Caco-2 (cell line): Measurements from ENCODE around the gene APOC4. TPM values are rescaled to one million over a fixed set of nuclear protein-coding genes. Genes with fewer than 3 reads are reported as not detected.

Experiments used
- BruUV-seq: library from RNA; stranded (reverse); fragments of 400-500 nt; replicated peaks from 2 replicates; lab custom pipeline; 2021; lab: Mats Ljungman, UMichigan
- CTCF ChIA-PET: fragments of 300-600 bp; sonication (Branson Sonifier 250); formaldehyde crosslinking; loops from one replicate; lab custom pipeline; 2022; ENCODE audit warnings: antibody characterized with exemption; lab: Charles Lee
- POLR2A ChIA-PET: fragments of 300-600 bp; sonication (Branson Sonifier 250); formaldehyde crosslinking; loops from one replicate; lab custom pipeline; 2022; ENCODE audit warnings: antibody characterized with exemption; lab: Charles Lee
- DNase-seq, 2 experiments: peaks; one replicate each; pipeline versions ENCODE4 v3.0.0 to v3.0.0-alpha.2; 2020 to 2022
- H3K27me3 ChIP-seq: replicated peaks from 2 replicates; pipeline ENCODE4 v1.6.0; 2011; ENCODE audit warnings: low read length; ENCODE audit not compliant: control insufficient read depth, insufficient read depth
- H3K36me3 ChIP-seq: 2 replicates; pipeline ENCODE4 v1.5.1; 2011; ENCODE audit warnings: low read length; ENCODE audit not compliant: control insufficient read depth, insufficient read depth
- H3K4me1 ChIP-seq: fragments of 250-450 bp; sonication (Bioruptor Pico); 2 replicates; pipeline ENCODE4 v1.5.1; 2020; ENCODE audit warnings: mild to moderate bottlenecking
- H3K4me3 ChIP-seq: 2 replicates; pipeline ENCODE4 v1.5.1; 2011; ENCODE audit warnings: low read depth, mild to moderate bottlenecking, control low read depth, low read length
- H3K9me3 ChIP-seq: fragments of 250-450 bp; sonication (Bioruptor Pico); 2 replicates; pipeline ENCODE4 v1.5.1; 2020; ENCODE audit warnings: mild to moderate bottlenecking, moderate library complexity
- H3K27ac Mint-ChIP-seq: one replicate; pipeline ENCODE4 v1.8.0; 2022; ENCODE audit warnings: mixed read lengths; ENCODE audit not compliant: unreplicated experiment
- H3K27me3 Mint-ChIP-seq: one replicate; pipeline ENCODE4 v1.8.0; 2022; ENCODE audit warnings: mixed read lengths; ENCODE audit not compliant: insufficient read depth, unreplicated experiment
- H3K36me3 Mint-ChIP-seq: one replicate; pipeline ENCODE4 v1.8.0; 2022; ENCODE audit warnings: mild to moderate bottlenecking, mixed read lengths; ENCODE audit not compliant: insufficient read depth, unreplicated experiment
- H3K4me1 Mint-ChIP-seq: one replicate; pipeline ENCODE4 v1.8.0; 2022; ENCODE audit warnings: low read depth, mixed read lengths; ENCODE audit not compliant: unreplicated experiment
- H3K4me3 Mint-ChIP-seq: one replicate; pipeline ENCODE4 v1.8.0; 2022; ENCODE audit warnings: mild to moderate bottlenecking, moderate library complexity, mixed read lengths; ENCODE audit not compliant: unreplicated experiment
- H3K9me3 Mint-ChIP-seq: one replicate; pipeline ENCODE4 v1.8.0; 2022; ENCODE audit warnings: mixed read lengths; ENCODE audit not compliant: unreplicated experiment
- intact Hi-C: fragments of 100-400 bp; cut with micrococcal nuclease; formaldehyde crosslinking; loops from one replicate; pipeline ENCODE4 v1.10.0; 2022; ENCODE audit not compliant: unreplicated experiment
- total RNA-seq: library from RNA; stranded (reverse); gene quantifications from 2 replicates; pipeline ENCODE4 v1.2.3, GENCODE V29; 2022
- TF ChIP-seq, protein P1 (sequence below), 2 experiments: fragments of 200-600 bp in 1 of 2; IDR thresholded peaks; 1 replicate in 1 of 2; 2 replicates in 1 of 2; pipeline versions ENCODE4 v1.5.1 to v1.8.0; 2011 to 2022; ENCODE audit warnings: antibody characterized with exemption in 1 of 2, control low read depth in 1 of 2, inconsistent platforms in 1 of 2, low read depth in 1 of 2, low read length in 1 of 2, mild to moderate bottlenecking in 1 of 2, moderate library complexity in 1 of 2; ENCODE audit not compliant: insufficient read depth in 1 of 2, severe bottlenecking in 1 of 2, unreplicated experiment in 1 of 2

The APOC4 gene
- total RNA-seq, 1 experiment from 2014 or later = not detected

DNA sequence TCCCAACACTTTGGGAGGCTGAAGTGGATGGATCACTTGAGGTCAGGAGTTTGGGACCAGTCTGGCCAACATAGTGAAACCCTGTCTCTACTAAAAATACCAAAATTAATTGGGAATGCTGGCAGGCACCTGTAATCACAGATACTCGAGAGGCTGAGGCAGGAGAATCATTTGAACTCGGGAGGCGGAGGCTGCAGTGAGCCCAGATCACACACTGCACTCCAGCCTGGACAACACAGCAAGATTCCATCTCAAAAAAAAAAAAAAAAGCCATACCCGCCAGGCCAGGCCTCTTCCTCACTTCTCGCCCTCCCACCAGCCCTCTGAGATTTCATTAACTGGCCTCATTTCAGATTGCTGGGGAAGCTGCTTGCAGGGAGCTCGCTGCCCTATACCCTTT lies 51.5 kb downstream of the APOC4 start:
- no peaks in the 10 kb centered on the region for H3K4me1 ChIP-seq
- no peak overlapping the region for H3K4me3 ChIP-seq
- no peaks in the 10 kb centered on the region for H3K27me3 ChIP-seq
- DNase-seq = no peak
- no peaks in the 10 kb centered on the region for H3K4me1 Mint-ChIP-seq
- H3K4me3 Mint-ChIP-seq = no peak overlapping the region
- H3K36me3 ChIP-seq = no peaks in the 10 kb centered on the region; the same call in 1 of the 2 replicates
- peaks cover 23% of the 10 kb centered on the region for H3K36me3 Mint-ChIP-seq
- intact Hi-C loops = no loop called here
- no peaks in the 10 kb centered on the region for H3K27me3 Mint-ChIP-seq
- TF ChIP-seq, protein P1, sequence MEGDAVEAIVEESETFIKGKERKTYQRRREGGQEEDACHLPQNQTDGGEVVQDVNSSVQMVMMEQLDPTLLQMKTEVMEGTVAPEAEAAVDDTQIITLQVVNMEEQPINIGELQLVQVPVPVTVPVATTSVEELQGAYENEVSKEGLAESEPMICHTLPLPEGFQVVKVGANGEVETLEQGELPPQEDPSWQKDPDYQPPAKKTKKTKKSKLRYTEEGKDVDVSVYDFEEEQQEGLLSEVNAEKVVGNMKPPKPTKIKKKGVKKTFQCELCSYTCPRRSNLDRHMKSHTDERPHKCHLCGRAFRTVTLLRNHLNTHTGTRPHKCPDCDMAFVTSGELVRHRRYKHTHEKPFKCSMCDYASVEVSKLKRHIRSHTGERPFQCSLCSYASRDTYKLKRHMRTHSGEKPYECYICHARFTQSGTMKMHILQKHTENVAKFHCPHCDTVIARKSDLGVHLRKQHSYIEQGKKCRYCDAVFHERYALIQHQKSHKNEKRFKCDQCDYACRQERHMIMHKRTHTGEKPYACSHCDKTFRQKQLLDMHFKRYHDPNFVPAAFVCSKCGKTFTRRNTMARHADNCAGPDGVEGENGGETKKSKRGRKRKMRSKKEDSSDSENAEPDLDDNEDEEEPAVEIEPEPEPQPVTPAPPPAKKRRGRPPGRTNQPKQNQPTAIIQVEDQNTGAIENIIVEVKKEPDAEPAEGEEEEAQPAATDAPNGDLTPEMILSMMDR (IDR thresholded peaks at IDR 0.05; ENCODE audit: insufficient read depth in 1 of 2, low read depth in 1 of 2, low read length in 1 of 2, severe bottlenecking in 1 of 2, unreplicated experiment in 1 of 2) = no peak
- no peaks in the 10 kb centered on the region for H3K9me3 ChIP-seq
- H3K9me3 Mint-ChIP-seq = no peaks in the 10 kb centered on the region
- CTCF ChIA-PET = no interaction called here
- BruUV-seq = no TSS peak
- POLR2A ChIA-PET = no interaction called here
- no peak overlapping the region for H3K27ac Mint-ChIP-seq

DNA sequence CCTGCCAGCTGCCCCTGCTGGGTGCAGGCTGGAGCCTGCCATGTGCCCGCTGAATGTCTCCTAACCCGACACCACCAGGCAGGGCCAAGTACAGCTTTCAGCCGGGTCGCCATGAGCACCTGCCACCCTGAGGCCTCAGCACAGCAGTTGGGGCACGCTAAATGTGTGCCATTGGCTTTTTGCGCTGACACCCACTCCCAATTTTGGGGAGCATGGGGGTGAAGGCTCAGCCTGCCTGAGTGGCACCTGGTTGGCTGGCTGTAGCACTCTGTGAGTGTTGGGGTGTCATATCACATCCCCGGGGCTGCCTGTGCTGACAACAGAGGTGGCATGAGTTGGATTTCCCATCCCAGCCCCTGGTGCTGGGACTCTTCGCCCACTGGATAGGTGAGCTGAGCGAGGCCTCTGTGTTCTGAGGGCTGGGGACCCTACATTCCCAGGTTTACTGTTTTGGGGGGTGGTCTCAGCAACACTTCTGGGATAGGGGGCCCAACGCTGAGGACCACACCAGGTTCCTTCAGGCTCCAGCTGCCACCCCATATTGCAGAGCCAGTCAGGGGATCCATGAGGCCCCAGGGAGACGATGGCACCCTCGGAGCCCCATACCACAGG lies 52.0 kb downstream of the APOC4 start:
- intact Hi-C loops = no loop called here
- Histone ChIP-seq H3K4me1 (no peaks in the 10 kb centered on the region), H3K36me3 (no peaks in the 10 kb centered on the region; the same call in 1 of the 2 replicates), H3K9me3 (no peaks in the 10 kb centered on the region), H3K27me3 (no peaks in the 10 kb centered on the region), H3K4me3 (no peak overlapping the region)
- CTCF ChIA-PET = no interaction called here
- POLR2A ChIA-PET = no interaction called here
- Mint-ChIP-seq H3K4me1 (no peaks in the 10 kb centered on the region), H3K9me3 (no peaks in the 10 kb centered on the region), H3K27ac (no peak overlapping the region), H3K4me3 (no peak overlapping the region), H3K27me3 (no peaks in the 10 kb centered on the region), H3K36me3 (peaks cover 21% of the 10 kb centered on the region)
- DNase-seq = no peak
- TF ChIP-seq, protein P1 (IDR thresholded peaks at IDR 0.05; ENCODE audit: insufficient read depth in 1 of 2, low read depth in 1 of 2, low read length in 1 of 2, severe bottlenecking in 1 of 2, unreplicated experiment in 1 of 2) = no peak
- BruUV-seq = no TSS peak

Other genes with a start within 250 kb of the APOC4 start
- gene CEACAM16, start 243.1 kb upstream of the APOC4 start, total RNA-seq = not detected in 2 replicates
- 15.5 and 21.3 TPM in 2 replicates for gene BCL3, start 193.5 kb upstream of the APOC4 start, total RNA-seq
- 42.3 and 43.6 TPM in 2 replicates for gene CBLC, start 164.3 kb upstream of the APOC4 start, total RNA-seq
- 230 and 244 TPM in 2 replicates for gene BCAM, start 133.1 kb upstream of the APOC4 start, total RNA-seq
- gene NECTIN2, start 95.9 kb upstream of the APOC4 start, total RNA-seq = 257 and 258 TPM in 2 replicates
- 205 and 227 TPM in 2 replicates for gene TOMM40, start 51.0 kb upstream of the APOC4 start, total RNA-seq
- 1,346 and 1,404 TPM in 2 replicates for gene APOE, start 36.4 kb upstream of the APOC4 start, total RNA-seq
- gene APOC1, start 27.6 kb upstream of the APOC4 start, total RNA-seq = 246 and 250 TPM in 2 replicates
- gene APOC2, start 3.8 kb downstream of the APOC4 start, total RNA-seq = not detected in 2 replicates
- 144 and 159 TPM in 2 replicates for gene CLPTM1, start 13.1 kb downstream of the APOC4 start, total RNA-seq
- 6.3 and 10.2 TPM in 2 replicates for gene RELB, start 59.2 kb downstream of the APOC4 start, total RNA-seq
- 104 and 111 TPM in 2 replicates for gene CLASRP, start 96.8 kb downstream of the APOC4 start, total RNA-seq
- gene ZNF296, start 134.2 kb downstream of the APOC4 start, total RNA-seq = 8.4 and 9.4 TPM in 2 replicates
- 45.8 and 49.3 TPM in 2 replicates for gene GEMIN7, start 137.0 kb downstream of the APOC4 start, total RNA-seq
- gene PPP1R37, start 150.9 kb downstream of the APOC4 start, total RNA-seq = 42.1 and 47.7 TPM in 2 replicates
- 2.4 and 2.9 TPM in 2 replicates for gene NKPD1, start 218.7 kb downstream of the APOC4 start, total RNA-seq
- gene TRAPPC6A, start 236.0 kb downstream of the APOC4 start, total RNA-seq = 50.5 and 53.2 TPM in 2 replicates
- 20.1 and 20.4 TPM in 2 replicates for gene BLOC1S3, start 236.5 kb downstream of the APOC4 start, total RNA-seq